HG02943 (cell line): Measurements from ENCODE around the gene MITF.
A peak's percentile ranks its signal among the peaks of the same experiment; 100 is the strongest.

Experiments used
- ATAC-seq: cut with Tn5 transposase; IDR thresholded peaks from one replicate; pipeline ENCODE4 v1.9.1; 2021; ENCODE audit warnings: mild to moderate bottlenecking, low read depth, moderate library complexity; ENCODE audit not compliant: unreplicated experiment

The MITF gene

GRCh38 chr3:69739204-69740102 lies at the start of gene MITF:
TSS of gene MITF (plus strand) at chr3:69739464. CDS start at chr3:69739598, 134 bp downstream.
- ATAC-seq: peak; percentile 81

- ATAC-seq: no peak
Observed at GRCh38 chr3:69691860-69692259, 47.4 kb upstream of the MITF start.

GRCh38 chr3:69692761-69693160 lies 46.5 kb upstream of the MITF start:
- ATAC-seq: no peak

GRCh38 chr3:69695443-69695842 lies 43.8 kb upstream of the MITF start:
- no peak for ATAC-seq

GRCh38 chr3:69695933-69696332 lies 43.3 kb upstream of the MITF start:
- no peak for ATAC-seq

GRCh38 chr3:69696367-69696766 lies 42.9 kb upstream of the MITF start:
- ATAC-seq: no peak

- no peak for ATAC-seq
Observed at GRCh38 chr3:69697381-69697780, 41.9 kb upstream of the MITF start.

GRCh38 chr3:69698728-69699127 lies 40.5 kb upstream of the MITF start:
- ATAC-seq: no peak

- no peak for ATAC-seq
Observed at GRCh38 chr3:69699183-69699582, 40.1 kb upstream of the MITF start.

- ATAC-seq: no peak
Observed at GRCh38 chr3:69700949-69701348, 38.3 kb upstream of the MITF start.

- ATAC-seq: no peak
Observed at GRCh38 chr3:69710153-69710977, 28.9 kb upstream of the MITF start.

- no peak for ATAC-seq
Observed at GRCh38 chr3:69712269-69712668, 27.0 kb upstream of the MITF start.

- ATAC-seq: no peak
Observed at GRCh38 chr3:69712933-69713332, 26.3 kb upstream of the MITF start.

GRCh38 chr3:69715204-69715603 lies 24.1 kb upstream of the MITF start:
- no peak for ATAC-seq

GRCh38 chr3:69716119-69716518 lies 23.1 kb upstream of the MITF start:
- no peak for ATAC-seq

- no peak for ATAC-seq
Observed at GRCh38 chr3:69718866-69719586, 20.2 kb upstream of the MITF start.

GRCh38 chr3:69719587-69720122 lies 19.6 kb upstream of the MITF start:
- no peak for ATAC-seq

GRCh38 chr3:69720824-69721223 lies 18.4 kb upstream of the MITF start:
- no peak for ATAC-seq

GRCh38 chr3:69723389-69723788 lies 15.9 kb upstream of the MITF start:
- ATAC-seq: no peak

GRCh38 chr3:69724722-69725435 lies 14.4 kb upstream of the MITF start:
- no peak for ATAC-seq
